Keratinocyte (primary cell): Measurements from ENCODE around the gene TKTL2. TPM values are rescaled to one million over a fixed set of nuclear protein-coding genes. Genes with fewer than 3 reads are reported as not detected.

Experiments used
- DNase-seq: peaks from one replicate; pipeline ENCODE4 v3.0.0-alpha.2; 2011; ENCODE audit warnings: low read depth, missing footprints, low spot score
- FAIRE-seq: peaks from 2 replicates; lab custom pipeline; 2011; peaks lifted over from hg19 to GRCh38; lab: Jason Lieb, UNC
- H2AFZ ChIP-seq: 2 replicates; pipeline ENCODE4 v1.6.0; 2012; ENCODE audit warnings: low read length, control low read depth, inconsistent platforms; ENCODE audit not compliant: control insufficient read depth
- H3K27ac ChIP-seq: 2 replicates; pipeline ENCODE4 v1.5.1; 2011; ENCODE audit warnings: low read length; ENCODE audit not compliant: control insufficient read depth, insufficient read depth
- H3K27me3 ChIP-seq: 3 replicates; pipeline ENCODE4 v1.6.0; 2011; ENCODE audit warnings: low read length; ENCODE audit not compliant: control insufficient read depth, insufficient read depth; ENCODE audit errors: extremely low read depth
- H3K36me3 ChIP-seq, 2 experiments: 2 replicates in 1 of 2; 3 replicates in 1 of 2; pipeline ENCODE4 v1.5.1; 2011; ENCODE audit warnings: low read length in 2 of 2, mild to moderate bottlenecking in 1 of 2; ENCODE audit not compliant: control insufficient read depth in 2 of 2, insufficient read depth in 2 of 2; ENCODE audit errors: extremely low read depth in 1 of 2
- H3K4me1 ChIP-seq: 3 replicates; pipeline ENCODE4 v1.5.1; 2011; ENCODE audit warnings: low read length; ENCODE audit not compliant: control insufficient read depth, insufficient read depth; ENCODE audit errors: extremely low read depth
- H3K4me2 ChIP-seq: 3 replicates; pipeline ENCODE4 v1.6.0; 2011; ENCODE audit warnings: low read depth, low read length; ENCODE audit not compliant: control insufficient read depth, insufficient read depth; ENCODE audit errors: extremely low read depth
- H3K4me3 ChIP-seq, 3 experiments: fragments of 200-600 bp in 1 of 3; sonication (generic) in 1 of 3; 2 replicates in 2 of 3; 3 replicates in 1 of 3; pipeline ENCODE4 v1.5.1; 2011 to 2016; ENCODE audit warnings: low read length in 3 of 3, mild to moderate bottlenecking in 3 of 3, control low read depth in 2 of 3, inconsistent platforms in 1 of 3, low read depth in 1 of 3, mixed read lengths in 1 of 3, mixed run types in 1 of 3, moderate library complexity in 1 of 3; ENCODE audit not compliant: control insufficient read depth in 2 of 3, insufficient read depth in 2 of 3; ENCODE audit errors: extremely low read depth in 1 of 3
- H3K79me2 ChIP-seq: 2 replicates; pipeline ENCODE4 v1.6.0; 2012; ENCODE audit warnings: low read length; ENCODE audit not compliant: control insufficient read depth, insufficient read depth
- H3K9ac ChIP-seq: 3 replicates; pipeline ENCODE4 v1.6.0; 2011; ENCODE audit warnings: low read length; ENCODE audit not compliant: control insufficient read depth, insufficient read depth; ENCODE audit errors: extremely low read depth
- H3K9me1 ChIP-seq: 3 replicates; pipeline ENCODE4 v1.6.0; 2011; ENCODE audit warnings: low read length; ENCODE audit not compliant: control insufficient read depth, insufficient read depth; ENCODE audit errors: extremely low read depth
- H3K9me3 ChIP-seq: 2 replicates; pipeline ENCODE4 v1.5.1; 2012; ENCODE audit warnings: low read depth, low read length; ENCODE audit not compliant: control insufficient read depth
- H4K20me1 ChIP-seq: 3 replicates; pipeline ENCODE4 v1.6.0; 2011; ENCODE audit warnings: low read length; ENCODE audit not compliant: control insufficient read depth, insufficient read depth; ENCODE audit errors: extremely low read depth
- EZH2 ChIP-seq: IDR thresholded peaks from one replicate; pipeline ENCODE4 v1.6.1; 2012; ENCODE audit warnings: inconsistent platforms, mild to moderate bottlenecking, low read length, moderate library complexity
- dilution Hi-C: fragments of 300-500 bp; cut with MboI; formaldehyde crosslinking; loops from one replicate; pipeline ENCODE4 v1.7.0; 2020; ENCODE audit warnings: low sequenced_read_pairs; ENCODE audit not compliant: extremely low pct_ligation_motif_present
- polyA plus RNA-seq, 5 experiments: library from polyadenylated mRNA; depleted of rRNA in 3 of 5; stranded (reverse) in 3 of 5; stranded (forward) in 1 of 5; unstranded in 1 of 5; fragments of >200 nt; gene quantifications; 1 replicate in 1 of 5; 2 replicates in 3 of 5; 3 replicates in 1 of 5; pipeline versions ENCODE4 v1.2.1 to v1.2.3, GENCODE V29; 2011 to 2012; ENCODE audit warnings: missing spikeins in 2 of 5, low read depth in 1 of 5, low replicate concordance in 1 of 5
- TF ChIP-seq, protein P1 (sequence below), 3 experiments: IDR thresholded peaks in 1 of 3; conservative IDR thresholded peaks in 1 of 3; optimal IDR thresholded peaks in 1 of 3; 2 replicates in 2 of 3; 3 replicates in 1 of 3; pipeline versions ENCODE3 to v1.5.1; 2011; ENCODE audit warnings: low read length in 3 of 3, mild to moderate bottlenecking in 3 of 3, moderate library complexity in 2 of 3, control low read depth in 1 of 3, inconsistent platforms in 1 of 3; ENCODE audit not compliant: insufficient read depth in 2 of 3; ENCODE audit errors: extremely low read depth in 1 of 3

The TKTL2 gene
- polyA plus RNA-seq, 1 donor (not counting 4 experiments of a cell fraction or from before 2014, with no cell fraction given) = not detected

DNA sequence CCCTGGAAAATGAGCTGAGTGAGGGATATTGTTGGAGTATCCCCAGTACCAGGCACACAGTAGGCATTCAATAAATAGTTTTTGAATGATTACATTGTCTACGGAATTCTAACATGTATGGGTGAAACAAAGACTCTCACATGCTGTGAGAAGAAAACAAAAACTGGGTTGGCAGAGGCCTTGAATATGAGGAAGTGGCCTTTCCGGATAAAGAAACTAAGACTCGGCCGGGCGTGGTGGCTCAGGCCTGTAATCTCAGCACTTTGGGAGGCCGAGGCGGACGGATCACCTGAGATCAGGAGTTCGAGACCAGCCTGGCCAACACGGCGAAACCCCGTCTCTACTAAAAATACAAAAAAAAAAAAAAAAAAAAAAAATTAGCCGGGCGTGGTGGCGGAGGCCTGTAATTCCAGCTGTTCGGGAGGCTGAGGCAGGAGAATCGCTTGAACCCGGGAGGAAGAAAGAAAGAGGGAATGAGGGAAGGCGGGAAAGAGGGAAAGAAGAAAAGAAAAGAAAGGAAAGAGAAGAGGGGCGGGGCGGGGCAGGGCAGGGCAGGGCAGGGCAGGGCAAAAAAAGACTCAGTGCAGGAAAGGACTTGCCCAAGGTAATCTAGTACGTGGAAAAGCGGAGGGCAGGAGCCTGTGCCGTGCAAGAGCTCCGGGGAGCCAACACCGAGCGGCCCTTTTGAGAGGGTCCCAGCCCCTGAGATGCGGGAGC is 20.2 kb upstream of the TKTL2 start:
- Histone ChIP-seq H3K4me3 (peak overlapping the region; percentile 61 to 98 (median 92)), H3K9me3 (no peaks in the 10 kb centered on the region), H3K36me3 (no peaks in the 10 kb centered on the region), H3K9me1 (no peaks in the 10 kb centered on the region), H4K20me1 (peaks cover 5% of the 10 kb centered on the region), H3K27me3 (no peaks in the 10 kb centered on the region), H3K9ac (peak overlapping the region; percentile 99), H3K4me1 (peaks cover 10% of the 10 kb centered on the region), H3K79me2 (peaks cover 42% of the 10 kb centered on the region), H3K27ac (peak overlapping the region; percentile 95), H3K4me2 (peak overlapping the region; percentile 93), H2AFZ (peak overlapping the region; percentile 95)
- TF ChIP-seq, protein P1, sequence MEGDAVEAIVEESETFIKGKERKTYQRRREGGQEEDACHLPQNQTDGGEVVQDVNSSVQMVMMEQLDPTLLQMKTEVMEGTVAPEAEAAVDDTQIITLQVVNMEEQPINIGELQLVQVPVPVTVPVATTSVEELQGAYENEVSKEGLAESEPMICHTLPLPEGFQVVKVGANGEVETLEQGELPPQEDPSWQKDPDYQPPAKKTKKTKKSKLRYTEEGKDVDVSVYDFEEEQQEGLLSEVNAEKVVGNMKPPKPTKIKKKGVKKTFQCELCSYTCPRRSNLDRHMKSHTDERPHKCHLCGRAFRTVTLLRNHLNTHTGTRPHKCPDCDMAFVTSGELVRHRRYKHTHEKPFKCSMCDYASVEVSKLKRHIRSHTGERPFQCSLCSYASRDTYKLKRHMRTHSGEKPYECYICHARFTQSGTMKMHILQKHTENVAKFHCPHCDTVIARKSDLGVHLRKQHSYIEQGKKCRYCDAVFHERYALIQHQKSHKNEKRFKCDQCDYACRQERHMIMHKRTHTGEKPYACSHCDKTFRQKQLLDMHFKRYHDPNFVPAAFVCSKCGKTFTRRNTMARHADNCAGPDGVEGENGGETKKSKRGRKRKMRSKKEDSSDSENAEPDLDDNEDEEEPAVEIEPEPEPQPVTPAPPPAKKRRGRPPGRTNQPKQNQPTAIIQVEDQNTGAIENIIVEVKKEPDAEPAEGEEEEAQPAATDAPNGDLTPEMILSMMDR (optimal IDR thresholded peaks at IDR 0.05 in 1 of 3, IDR thresholded peaks at IDR 0.05 in 1 of 3, conservative IDR thresholded peaks at IDR 0.05 in 1 of 3; ENCODE audit: extremely low read depth in 1 of 3, insufficient read depth in 2 of 3, low read length in 3 of 3) = no peak
- no peak for TF ChIP-seq EZH2
- DNase-seq (no peak), FAIRE-seq (no peak)
- dilution Hi-C loops = no loop called here

DNA sequence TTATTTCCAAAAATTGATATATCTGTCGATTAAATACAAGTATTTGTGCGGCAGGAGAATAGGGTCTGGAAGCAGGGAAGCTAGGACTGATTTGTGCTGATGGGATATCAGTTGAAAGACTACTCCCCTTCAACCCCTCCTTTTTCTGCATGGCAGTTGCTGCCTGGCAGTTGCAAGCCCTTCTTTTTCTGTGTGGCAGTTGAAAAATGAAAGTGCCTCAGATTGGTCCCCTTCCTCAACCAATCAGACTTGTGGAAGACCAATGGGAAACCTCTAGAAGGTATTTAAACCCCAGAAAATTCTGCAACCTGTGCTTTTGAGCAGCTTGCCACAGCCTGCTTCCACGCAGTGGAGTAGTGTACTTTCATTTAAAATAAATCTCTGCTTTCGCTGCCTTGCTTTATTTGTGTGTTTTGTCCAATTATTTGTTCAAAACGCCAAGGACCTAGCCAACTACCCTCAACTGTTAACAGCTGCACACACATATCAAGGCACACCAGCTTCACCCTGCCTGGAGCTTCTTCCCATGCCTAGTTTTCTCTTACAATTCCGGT is 19.5 kb upstream of the TKTL2 start:
- Histone ChIP-seq H4K20me1 (peaks cover 5% of the 10 kb centered on the region), H3K36me3 (no peaks in the 10 kb centered on the region), H3K9me3 (no peaks in the 10 kb centered on the region), H2AFZ (no peak overlapping the region), H3K79me2 (peaks cover 36% of the 10 kb centered on the region), H3K9ac (no peak overlapping the region), H3K4me1 (peaks cover 10% of the 10 kb centered on the region), H3K9me1 (no peaks in the 10 kb centered on the region), H3K4me3 (no peak overlapping the region), H3K4me2 (no peak overlapping the region), H3K27me3 (no peaks in the 10 kb centered on the region), H3K27ac (no peak overlapping the region)
- FAIRE-seq (no peak), DNase-seq (no peak)
- TF ChIP-seq, protein P1 (optimal IDR thresholded peaks at IDR 0.05 in 1 of 3, IDR thresholded peaks at IDR 0.05 in 1 of 3, conservative IDR thresholded peaks at IDR 0.05 in 1 of 3; ENCODE audit: extremely low read depth in 1 of 3, insufficient read depth in 2 of 3, low read length in 3 of 3) = no peak
- no peak for TF ChIP-seq EZH2
- dilution Hi-C loops = no loop called here
